DMS114 treated with DMSO at 0.1 percent for 48 hours (cell line): ENCODE measurements around the gene AFAP1.

Source experiments
- DNase-seq: peaks from one replicate; lab custom pipeline; 2025; ENCODE audit not compliant: unreplicated experiment; lab: John Stamatoyannopoulos, UW

AFAP1 gene

GRCh38 chr4:7939377-7940108 lies at the start of gene AFAP1:
TSS of gene AFAP1 (minus strand) at chr4:7939861. CDS start at chr4:7872078, 67,783 bp downstream.
- peak; percentile 65 for DNase-seq

- no peak for DNase-seq
Measured at GRCh38 chr4:7988437-7988836, 48.8 kb upstream of the AFAP1 start.

- peak; percentile 35 for DNase-seq
Measured at GRCh38 chr4:7987148-7987989, 47.7 kb upstream of the AFAP1 start.

GRCh38 chr4:7985891-7986441 lies 46.3 kb upstream of the AFAP1 start:
- DNase-seq, result no peak

- DNase-seq, result no peak
Measured at GRCh38 chr4:7985072-7985471, 45.4 kb upstream of the AFAP1 start.

GRCh38 chr4:7984286-7984925 lies 44.7 kb upstream of the AFAP1 start:
- DNase-seq, result no peak

- DNase-seq, result no peak
Measured at GRCh38 chr4:7983296-7983695, 43.6 kb upstream of the AFAP1 start.

- no peak for DNase-seq
Measured at GRCh38 chr4:7981738-7982394, 42.2 kb upstream of the AFAP1 start.

GRCh38 chr4:7980036-7980435 lies 40.4 kb upstream of the AFAP1 start:
- DNase-seq, result no peak

- no peak for DNase-seq
Measured at GRCh38 chr4:7979652-7979968, 39.9 kb upstream of the AFAP1 start.

- no peak for DNase-seq
Measured at GRCh38 chr4:7978907-7979651, 39.4 kb upstream of the AFAP1 start.

GRCh38 chr4:7978489-7978888 lies 38.8 kb upstream of the AFAP1 start:
- DNase-seq, result no peak

- DNase-seq, result no peak
Measured at GRCh38 chr4:7976634-7977033, 37.0 kb upstream of the AFAP1 start.

- no peak for DNase-seq
Measured at GRCh38 chr4:7976025-7976424, 36.4 kb upstream of the AFAP1 start.

- no peak for DNase-seq
Measured at GRCh38 chr4:7974425-7974824, 34.8 kb upstream of the AFAP1 start.

GRCh38 chr4:7973545-7973981 lies 33.9 kb upstream of the AFAP1 start:
- no peak for DNase-seq

GRCh38 chr4:7971881-7972500 lies 32.3 kb upstream of the AFAP1 start:
- DNase-seq, result no peak

- no peak for DNase-seq
Measured at GRCh38 chr4:7971159-7971631, 31.5 kb upstream of the AFAP1 start.

- no peak for DNase-seq
Measured at GRCh38 chr4:7970361-7970946, 30.8 kb upstream of the AFAP1 start.
